Retinal pigment epithelial cell (primary cell): ENCODE results near the gene RPP30.

ENCODE experiments used
- DNase-seq: peaks from one replicate; pipeline ENCODE4 v3.0.0-alpha.2; 2010; ENCODE audit warnings: low read depth
- H3K4me3 ChIP-seq: 2 replicates; pipeline ENCODE4 v1.5.1; 2011; ENCODE audit warnings: mild to moderate bottlenecking, low read length, control low read depth, moderate library complexity
- CTCF ChIP-seq: conservative IDR thresholded peaks from 2 replicates; pipeline ENCODE4 v1.5.1; 2011; ENCODE audit warnings: low read depth, low read length, control low read depth, inconsistent platforms

The RPP30 gene

GRCh38 chr10:90857635-90858460 lies 13.9 kb upstream of the RPP30 start, which contains the start of gene HTR7:
HTR7 (minus strand) TSS chr10:90858039; CDS start chr10:90857671, 368 bp downstream.
- no peak for DNase-seq
- peak within 1 kb of the TSS; percentile 64 for H3K4me3 ChIP-seq

GRCh38 chr10:90858461-90858968 lies 13.3 kb upstream of the RPP30 start:
- no peak for TF ChIP-seq CTCF
- DNase-seq, result no peak
- H3K4me3 ChIP-seq, result peak overlapping the region; percentile 64

More at GRCh38 chr10:90857635-90858460, 13.9 kb upstream of the RPP30 start, which contains the start of gene HTR7:
- TF ChIP-seq CTCF, result peak; percentile 46

- no peak for DNase-seq
- H3K4me3 ChIP-seq, result no peak overlapping the region
- TF ChIP-seq CTCF, result no peak
These were observed 12.4 kb upstream of the RPP30 start for GRCh38 chr10:90859321-90859751.

- no peak overlapping the region for H3K4me3 ChIP-seq
- DNase-seq, result no peak
- TF ChIP-seq CTCF, result no peak
These were observed 11.0 kb upstream of the RPP30 start for GRCh38 chr10:90860790-90861189.

GRCh38 chr10:90862908-90863514 lies 8.8 kb upstream of the RPP30 start:
- TF ChIP-seq CTCF, result peak; percentile 90
- DNase-seq, result no peak
- no peak overlapping the region for H3K4me3 ChIP-seq

- no peak overlapping the region for H3K4me3 ChIP-seq
- DNase-seq, result no peak
- TF ChIP-seq CTCF, result peak; percentile 59
These were observed 6.4 kb upstream of the RPP30 start for GRCh38 chr10:90865401-90865800.
